ENCODE results near the gene LAD1. TPM values are rescaled to one million over a fixed set of nuclear protein-coding genes. Genes with fewer than 3 reads are reported as not detected.

The LAD1 gene
- total RNA-seq, 1 experiment from 2014 or later: 0.10 TPM

- no peaks in the 10 kb centered on the region for H3K4me1 ChIP-seq (ENCODE audit: control insufficient read depth, insufficient read depth, low read length)
- in situ Hi-C loops (cut with HindIII; ENCODE audit: low pct_unique_long_range_greater_than_20kb, low sequenced_read_pairs): no loop called here
- intact Hi-C loops (cut with micrococcal nuclease; ENCODE audit: unreplicated experiment): no loop called here
- no peaks in the 10 kb centered on the region for H3K36me3 ChIP-seq (ENCODE audit: control insufficient read depth, insufficient read depth, low read length)
- TF ChIP-seq SIN3A (IDR thresholded peaks at IDR 0.05; ENCODE audit: borderline replicate concordance, insufficient read depth, low read depth, low read length) (no peak), CTCF (IDR thresholded peaks at IDR 0.05) (no peak), TCF7L2 (IDR thresholded peaks at IDR 0.05; ENCODE audit: low read depth, low read length) (no peak), REST (IDR thresholded peaks at IDR 0.05; ENCODE audit: insufficient read depth in 1 of 2, low read depth in 2 of 2, low read length in 1 of 2) (no peak), POLR2AphosphoS5 (IDR thresholded peaks at IDR 0.05; ENCODE audit: low read depth, low read length) (no peak)
- POLR2A ChIA-PET: no interaction called here
- no peak for ATAC-seq
- CTCF ChIA-PET: no interaction called here
- H3K27me3 ChIP-seq (ENCODE audit: control insufficient read depth, insufficient read depth, low read length): no peaks in the 10 kb centered on the region
- no peak overlapping the region for H3K27ac ChIP-seq (ENCODE audit: low read length)
- H3K4me3 ChIP-seq (ENCODE audit: low read depth in 2 of 2, low read length in 2 of 2): no peak overlapping the region
- DNase-seq (ENCODE audit: low read depth, low spot score): no peak
- no TSS peak for BruUV-seq (replicated peaks)
- H3K9me3 ChIP-seq (ENCODE audit: control insufficient read depth, insufficient read depth, low read depth, low read length): no peaks in the 10 kb centered on the region
Observed at GRCh38 chr1:201424146-201424545, 25.0 kb upstream of the LAD1 start.

- Histone ChIP-seq H3K27me3 (ENCODE audit: control insufficient read depth, insufficient read depth, low read length) (no peaks in the 10 kb centered on the region), H3K4me3 (ENCODE audit: low read depth in 2 of 2, low read length in 2 of 2) (no peak overlapping the region), H3K4me1 (ENCODE audit: control insufficient read depth, insufficient read depth, low read length) (no peaks in the 10 kb centered on the region), H3K27ac (ENCODE audit: low read length) (no peak overlapping the region), H3K36me3 (ENCODE audit: control insufficient read depth, insufficient read depth, low read length) (no peaks in the 10 kb centered on the region), H3K9me3 (ENCODE audit: control insufficient read depth, insufficient read depth, low read depth, low read length) (no peaks in the 10 kb centered on the region)
- DNase-seq (ENCODE audit: low read depth, low spot score) (no peak), ATAC-seq (no peak)
- no TSS peak for BruUV-seq (replicated peaks)
- in situ Hi-C loops (cut with HindIII; ENCODE audit: low pct_unique_long_range_greater_than_20kb, low sequenced_read_pairs): no loop called here
- ChIA-PET CTCF (no interaction called here), POLR2A (no interaction called here)
- TF ChIP-seq SIN3A (IDR thresholded peaks at IDR 0.05; ENCODE audit: borderline replicate concordance, insufficient read depth, low read depth, low read length) (no peak), REST (IDR thresholded peaks at IDR 0.05; ENCODE audit: insufficient read depth in 1 of 2, low read depth in 2 of 2, low read length in 1 of 2) (no peak), CTCF (IDR thresholded peaks at IDR 0.05) (no peak), POLR2AphosphoS5 (IDR thresholded peaks at IDR 0.05; ENCODE audit: low read depth, low read length) (no peak), TCF7L2 (IDR thresholded peaks at IDR 0.05; ENCODE audit: low read depth, low read length) (no peak)
- intact Hi-C loops (cut with micrococcal nuclease; ENCODE audit: unreplicated experiment): no loop called here
Observed at GRCh38 chr1:201423655-201424054, 24.5 kb upstream of the LAD1 start.
